K562 (cell line): Measurements from ENCODE around the gene HPD. TPM values are rescaled to one million over a fixed set of nuclear protein-coding genes. Genes with fewer than 3 reads are reported as not detected.

Experiments
- CCNT2 ChIP-seq: IDR thresholded peaks from 2 replicates; pipeline ENCODE4 v1.6.1; 2011; ENCODE audit warnings: borderline replicate concordance, low read depth, mild to moderate bottlenecking, moderate library complexity, mixed read lengths, low read length; ENCODE audit not compliant: insufficient read length; ENCODE audit errors: extremely low read depth
- CUX1 ChIP-seq: fragments of 200-800 bp; sonication (Bioruptor generic); IDR thresholded peaks from 2 replicates; pipeline ENCODE4 v1.6.1; 2016; ENCODE audit warnings: missing genetic modification characterization, missing compliant biosample characterization
- ELF2 ChIP-seq: fragments of 250-450 bp; sonication (Bioruptor Pico); IDR thresholded peaks from 2 replicates; pipeline ENCODE4 v1.5.0; 2021; ENCODE audit warnings: mild to moderate bottlenecking
- LCOR ChIP-seq: sonication (generic); formaldehyde crosslinking; IDR thresholded peaks from 2 replicates; pipeline ENCODE4 v1.8.0; 2022; ENCODE audit warnings: mild to moderate bottlenecking, missing genetic modification reagents
- MAFK ChIP-seq: IDR thresholded peaks from 2 replicates; pipeline ENCODE4 v1.6.1; 2011; ENCODE audit warnings: low read length, improper control_type of control experiment
- MED1 ChIP-seq: sonication (generic); formaldehyde crosslinking; IDR thresholded peaks from 2 replicates; pipeline ENCODE4 v1.8.1; 2023; ENCODE audit warnings: missing genetic modification reagents, borderline replicate concordance
- NBN ChIP-seq: fragments of 450-650 bp; IDR thresholded peaks from 2 replicates; pipeline ENCODE4 v1.6.1; 2016; ENCODE audit warnings: low read depth, mild to moderate bottlenecking
- NR2C2 ChIP-seq, 2 experiments: fragments of 200-800 bp in 1 of 2; sonication (Bioruptor generic) in 1 of 2; sonication (generic) in 1 of 2; formaldehyde crosslinking in 1 of 2; IDR thresholded peaks; 2 replicates each; pipeline versions ENCODE4 v1.6.1 to v1.8.0; 2016 to 2022; ENCODE audit warnings: mild to moderate bottlenecking in 1 of 2, missing compliant biosample characterization in 1 of 2, missing genetic modification characterization in 1 of 2, missing genetic modification reagents in 1 of 2
- NRF1 ChIP-seq, 2 experiments: fragments of 450-650 bp; IDR thresholded peaks in 1 of 2; conservative IDR thresholded peaks in 1 of 2; 2 replicates each; pipeline ENCODE4 v1.6.1; 2014; ENCODE audit warnings: mild to moderate bottlenecking in 2 of 2
- PHB2 ChIP-seq: fragments of 450-650 bp; IDR thresholded peaks from 2 replicates; pipeline ENCODE4 v1.6.1; 2017; ENCODE audit warnings: low read depth
- PHF8 ChIP-seq: fragments of 200-600 bp; sonication (generic); IDR thresholded peaks from 2 replicates; pipeline ENCODE4 v1.6.1; 2012; ENCODE audit warnings: mixed run types, mild to moderate bottlenecking, inconsistent platforms, low read length, moderate library complexity, borderline replicate concordance
- PTBP1 ChIP-seq: fragments of 200-400 bp; formaldehyde crosslinking; IDR thresholded peaks from 2 replicates; pipeline ENCODE4 v1.6.1; 2017; ENCODE audit warnings: low read depth, low read length
- PYGO2 ChIP-seq: fragments of 450-650 bp; IDR thresholded peaks from 2 replicates; pipeline ENCODE4 v1.6.1; 2016; ENCODE audit warnings: mild to moderate bottlenecking, missing genetic modification characterization, moderate library complexity, missing compliant biosample characterization
- RBM15 ChIP-seq: fragments of 200-400 bp; formaldehyde crosslinking; IDR thresholded peaks from 2 replicates; pipeline ENCODE4 v1.6.1; 2018; ENCODE audit warnings: mild to moderate bottlenecking, low read length, moderate library complexity; ENCODE audit not compliant: insufficient read depth
- TAF15 ChIP-seq: fragments of 200-400 bp; formaldehyde crosslinking; IDR thresholded peaks from 2 replicates; pipeline ENCODE4 v1.6.1; 2017; ENCODE audit warnings: mild to moderate bottlenecking, low read depth, low read length, moderate library complexity
- U2AF1 ChIP-seq: fragments of 200-400 bp; formaldehyde crosslinking; optimal IDR thresholded peaks from 2 replicates; pipeline ENCODE3; 2017; ENCODE audit warnings: mild to moderate bottlenecking, low read depth, low read length, moderate library complexity
- YBX1 ChIP-seq: fragments of 450-650 bp; IDR thresholded peaks from 2 replicates; pipeline ENCODE4 v1.7.1; 2016; ENCODE audit warnings: mild to moderate bottlenecking
- ZNF253 ChIP-seq: fragments of 250-450 bp; sonication (Bioruptor Pico); conservative IDR thresholded peaks from 2 replicates; pipeline ENCODE4 v1.6.1; 2021; ENCODE audit warnings: mild to moderate bottlenecking
- ZNF274 ChIP-seq: IDR thresholded peaks from 2 replicates; pipeline ENCODE4 v1.6.1; 2011; ENCODE audit warnings: low read depth, mild to moderate bottlenecking, low read length, moderate library complexity, borderline replicate concordance
- polyA plus RNA-seq, 8 experiments: library from polyadenylated mRNA; depleted of rRNA in 4 of 8; stranded (reverse) in 5 of 8; unstranded in 3 of 8; fragments of >200 nt; fragmentation: Nextera tagmentation in 2 of 8; fragmentation: Illumina TruSeq in 1 of 8; extraction: Ambion mirVana in 2 of 8; extraction: Trizol in 1 of 8; gene quantifications; 2 replicates each; pipeline versions ENCODE4 v1.2.1 to v1.2.3, GENCODE V29; 2011 to 2014; ENCODE audit warnings: inconsistent platforms in 1 of 8, missing spikeins in 1 of 8
- total RNA-seq, 7 experiments: library from RNA; depleted of rRNA in 6 of 7; stranded (reverse); fragments of >200 nt in 6 of 7; fragmentation: Illumina TruSeq in 2 of 7; extraction: Trizol in 2 of 7; gene quantifications; 2 replicates each; pipeline versions ENCODE4 v1.2.1 to v1.2.3, GENCODE V29; 2011 to 2021; ENCODE audit warnings: low replicate concordance in 1 of 7
- TF ChIP-seq, protein P1 (sequence below): fragments of 250-450 bp; sonication (Bioruptor Pico); IDR thresholded peaks from 2 replicates; pipeline ENCODE4 v1.4.0; 2020; ENCODE audit warnings: mild to moderate bottlenecking, moderate library complexity

Gene HPD
- total and polyA plus RNA-seq, 9 of the 15 experiments (the other 6 are each of a cell fraction or from before 2014, with no cell fraction given), result 0.06 to 0.29 (median 0.07) TPM; not detected in 4

DNA sequence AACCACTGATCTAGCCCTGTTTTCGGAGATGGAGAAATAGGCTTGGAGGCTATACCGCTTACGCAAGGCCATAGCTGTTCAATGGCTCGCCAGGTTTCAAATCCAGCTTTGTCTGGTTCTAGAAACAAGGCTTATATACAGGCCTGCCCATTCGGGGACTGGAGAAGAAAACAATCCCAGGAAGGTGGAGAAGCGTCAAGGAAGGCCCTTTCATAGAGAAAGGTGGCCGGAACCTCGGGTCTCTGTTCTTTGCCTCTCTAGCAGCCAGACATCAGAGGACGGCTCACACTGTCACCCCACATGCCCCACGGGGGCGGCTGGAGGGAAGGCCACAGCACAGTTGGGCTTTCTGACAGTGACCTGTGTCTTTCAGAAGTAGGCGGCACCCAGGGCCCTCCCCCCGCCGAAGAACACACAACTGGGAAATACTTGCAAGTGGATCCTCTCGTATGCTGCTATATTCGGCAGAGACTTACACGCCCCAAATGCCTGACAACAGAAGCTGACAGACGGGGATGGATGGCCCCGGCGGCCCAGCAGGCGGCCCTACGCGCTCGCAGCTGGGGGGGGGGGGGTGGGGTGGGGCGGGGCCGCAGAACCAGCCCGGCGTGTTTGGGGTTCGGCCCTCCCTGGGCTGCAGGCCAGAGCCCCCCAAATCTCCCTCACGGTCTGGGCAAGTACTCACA lies 59.4 kb downstream of the HPD start (continued):
- TF ChIP-seq CUX1 (no peak), NBN (no peak), RBM15 (no peak), MED1 (CRISPR knock-in tag) (no peak), ZNF274 (no peak), ELF2 (CRISPR knock-in tag) (no peak), YBX1 (no peak), ZNF253 (CRISPR knock-in tag) (no peak), CCNT2 (no peak), PYGO2 (no peak), TAF15 (no peak), PHB2 (no peak), NR2C2 (CRISPR knock-in tag; IDR thresholded peaks at IDR 0.05) (no peak), NR2C2 (tag; IDR thresholded peaks at IDR 0.05) (no peak), MAFK (no peak), NRF1 (conservative IDR thresholded peaks at IDR 0.05 in 1 of 2, IDR thresholded peaks at IDR 0.05 in 1 of 2) (no peak), U2AF1 (no peak), LCOR (CRISPR knock-in tag) (peak; percentile 75; the same call in 1 of the 2 replicates), PTBP1 (no peak), PHF8 (no peak)
- TF ChIP-seq, protein P1, sequence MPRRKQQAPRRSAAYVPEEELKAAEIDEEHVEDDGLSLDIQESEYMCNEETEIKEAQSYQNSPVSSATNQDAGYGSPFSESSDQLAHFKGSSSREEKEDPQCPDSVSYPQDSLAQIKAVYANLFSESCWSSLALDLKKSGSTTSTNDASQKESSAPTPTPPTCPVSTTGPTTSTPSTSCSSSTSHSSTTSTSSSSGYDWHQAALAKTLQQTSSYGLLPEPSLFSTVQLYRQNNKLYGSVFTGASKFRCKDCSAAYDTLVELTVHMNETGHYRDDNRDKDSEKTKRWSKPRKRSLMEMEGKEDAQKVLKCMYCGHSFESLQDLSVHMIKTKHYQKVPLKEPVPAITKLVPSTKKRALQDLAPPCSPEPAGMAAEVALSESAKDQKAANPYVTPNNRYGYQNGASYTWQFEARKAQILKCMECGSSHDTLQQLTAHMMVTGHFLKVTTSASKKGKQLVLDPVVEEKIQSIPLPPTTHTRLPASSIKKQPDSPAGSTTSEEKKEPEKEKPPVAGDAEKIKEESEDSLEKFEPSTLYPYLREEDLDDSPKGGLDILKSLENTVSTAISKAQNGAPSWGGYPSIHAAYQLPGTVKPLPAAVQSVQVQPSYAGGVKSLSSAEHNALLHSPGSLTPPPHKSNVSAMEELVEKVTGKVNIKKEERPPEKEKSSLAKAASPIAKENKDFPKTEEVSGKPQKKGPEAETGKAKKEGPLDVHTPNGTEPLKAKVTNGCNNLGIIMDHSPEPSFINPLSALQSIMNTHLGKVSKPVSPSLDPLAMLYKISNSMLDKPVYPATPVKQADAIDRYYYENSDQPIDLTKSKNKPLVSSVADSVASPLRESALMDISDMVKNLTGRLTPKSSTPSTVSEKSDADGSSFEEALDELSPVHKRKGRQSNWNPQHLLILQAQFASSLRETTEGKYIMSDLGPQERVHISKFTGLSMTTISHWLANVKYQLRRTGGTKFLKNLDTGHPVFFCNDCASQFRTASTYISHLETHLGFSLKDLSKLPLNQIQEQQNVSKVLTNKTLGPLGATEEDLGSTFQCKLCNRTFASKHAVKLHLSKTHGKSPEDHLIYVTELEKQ, result no peak
